Measurements from ENCODE around the gene DIO3.
"Not testable (repeated sequence)": the region's sequence is repeated elsewhere in the genome, so short reads cannot be mapped to it uniquely, and the experiment has no call there.

Gene DIO3

GRCh38 chr14:101559624-101560533, 1.4 kb upstream of the DIO3 start:
- no peak for DNase-seq

- no peak for DNase-seq
Measured at GRCh38 chr14:101560534-101561113, 671 bp upstream of the DIO3 start.

DNA sequence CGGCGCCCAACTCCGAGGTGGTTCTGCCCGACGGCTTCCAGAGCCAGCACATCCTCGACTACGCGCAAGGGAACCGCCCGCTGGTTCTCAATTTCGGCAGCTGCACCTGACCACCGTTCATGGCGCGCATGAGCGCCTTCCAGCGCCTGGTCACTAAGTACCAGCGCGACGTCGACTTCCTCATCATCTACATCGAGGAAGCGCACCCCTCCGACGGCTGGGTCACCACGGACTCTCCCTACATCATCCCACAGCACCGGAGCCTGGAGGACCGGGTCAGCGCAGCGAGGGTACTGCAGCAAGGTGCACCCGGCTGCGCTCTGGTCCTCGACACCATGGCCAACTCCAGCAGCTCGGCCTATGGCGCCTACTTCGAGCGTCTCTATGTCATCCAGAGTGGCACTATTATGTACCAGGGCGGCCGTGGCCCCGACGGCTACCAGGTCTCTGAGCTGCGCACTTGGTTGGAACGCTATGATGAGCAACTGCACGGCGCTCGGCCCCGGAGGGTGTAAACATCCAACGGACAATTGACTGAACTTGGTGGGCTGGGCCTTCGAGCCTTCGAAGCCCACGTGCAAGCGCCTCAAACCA, 699 bp downstream of the DIO3 start:
- no peak for DNase-seq

- DNase-seq: no peak
Measured at GRCh38 chr14:101562659-101563351, 1.5 kb downstream of the DIO3 start.

GRCh38 chr14:101563352-101563653, 2.0 kb downstream of the DIO3 start:
- no peak for DNase-seq

DNA sequence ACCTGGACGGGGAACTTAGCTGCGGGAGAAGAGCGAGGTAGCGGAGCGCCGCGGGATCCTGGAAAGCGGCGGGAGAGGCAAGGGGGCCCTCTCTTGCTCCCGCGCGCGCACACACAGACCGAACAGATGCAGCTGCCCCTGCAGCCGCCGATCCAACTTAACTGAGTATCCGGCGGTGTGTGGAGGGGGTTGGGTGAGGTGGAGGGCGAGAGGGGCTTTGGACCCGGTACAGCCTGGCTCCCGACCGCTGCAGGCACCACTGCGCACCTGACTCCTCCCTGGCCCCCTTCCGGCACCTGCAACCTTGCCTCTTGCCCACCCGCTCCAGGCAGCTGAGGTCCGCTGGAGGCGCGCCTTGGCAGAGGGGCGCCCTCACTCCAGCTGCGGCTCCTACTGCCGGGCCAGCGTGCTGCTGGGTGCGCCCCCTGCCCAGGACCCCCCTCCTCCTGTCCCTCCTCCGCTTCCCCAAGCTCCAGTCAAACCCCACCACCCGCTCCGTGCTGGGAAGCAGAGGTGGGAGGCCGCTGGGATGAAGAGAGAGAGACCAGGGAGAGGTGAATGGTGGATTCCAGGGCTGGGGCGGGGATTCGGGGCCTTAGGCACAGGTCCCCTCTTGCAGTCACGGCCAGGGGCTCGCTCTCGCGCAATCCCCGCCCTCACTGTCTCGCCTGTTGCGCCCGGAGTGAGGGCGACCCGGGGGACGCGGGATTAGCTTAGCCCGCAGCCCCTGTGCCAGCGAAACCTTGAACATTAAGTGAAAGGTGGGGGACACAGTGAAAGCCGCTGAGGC, 2.6 kb downstream of the DIO3 start:
- DNase-seq: no peak

- DNase-seq: no peak
Measured at GRCh38 chr14:101564444-101564776, 3.1 kb downstream of the DIO3 start.

DNA sequence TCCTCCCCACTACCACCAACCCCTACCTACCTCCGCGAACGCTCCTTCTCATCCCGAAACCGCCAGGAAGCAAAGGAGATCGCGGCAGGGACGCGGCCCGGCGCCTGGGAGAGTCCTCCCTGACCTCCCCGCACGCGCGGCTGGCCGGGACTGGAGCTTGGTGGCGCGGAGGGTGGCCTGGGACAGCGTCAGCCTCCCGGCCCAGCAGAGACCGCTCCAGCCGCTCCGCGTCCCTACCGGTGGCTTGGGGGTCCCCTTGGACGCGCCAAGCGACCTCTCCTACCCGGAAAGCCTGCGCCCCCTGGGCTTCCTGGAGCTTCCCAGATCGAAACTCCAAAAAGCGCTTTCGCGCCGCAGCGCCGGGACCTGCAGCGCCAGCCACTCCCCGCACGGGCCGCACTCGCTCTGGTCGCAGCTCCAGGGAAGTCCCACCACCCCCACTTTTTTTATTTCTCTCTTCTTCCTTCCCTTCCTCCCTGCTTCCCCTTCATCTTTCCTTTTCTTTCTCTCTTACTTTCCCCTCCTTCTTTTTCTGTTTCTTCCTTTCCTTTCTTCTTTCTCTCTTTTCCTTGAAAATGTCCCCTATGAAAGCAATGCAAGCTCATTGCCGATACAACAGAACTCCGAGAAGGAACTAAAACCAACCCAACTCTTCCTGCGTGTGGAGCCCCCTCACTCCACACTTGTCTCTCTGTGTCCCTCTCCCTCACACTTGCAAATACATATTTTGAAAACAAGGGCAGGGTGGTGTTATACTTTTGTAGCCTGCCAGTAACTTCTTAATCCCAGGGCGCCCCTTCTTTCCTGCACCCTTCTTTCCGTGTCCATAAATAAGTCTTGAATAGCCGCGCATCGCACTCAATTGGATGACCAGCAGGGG, 3.8 kb downstream of the DIO3 start:
- no peak for DNase-seq

- DNase-seq: no peak
Measured at GRCh38 chr14:101567252-101567651, 6.0 kb downstream of the DIO3 start.

- DNase-seq: no peak
Measured at GRCh38 chr14:101571004-101571403, 9.7 kb downstream of the DIO3 start.

- DNase-seq: not testable (repeated sequence)
Measured at GRCh38 chr14:101572526-101572925, 11.2 kb downstream of the DIO3 start.

- DNase-seq: no peak
Measured at GRCh38 chr14:101573289-101573688, 12.0 kb downstream of the DIO3 start.

- no peak for DNase-seq
Measured at GRCh38 chr14:101575581-101575980, 14.3 kb downstream of the DIO3 start.

DNA sequence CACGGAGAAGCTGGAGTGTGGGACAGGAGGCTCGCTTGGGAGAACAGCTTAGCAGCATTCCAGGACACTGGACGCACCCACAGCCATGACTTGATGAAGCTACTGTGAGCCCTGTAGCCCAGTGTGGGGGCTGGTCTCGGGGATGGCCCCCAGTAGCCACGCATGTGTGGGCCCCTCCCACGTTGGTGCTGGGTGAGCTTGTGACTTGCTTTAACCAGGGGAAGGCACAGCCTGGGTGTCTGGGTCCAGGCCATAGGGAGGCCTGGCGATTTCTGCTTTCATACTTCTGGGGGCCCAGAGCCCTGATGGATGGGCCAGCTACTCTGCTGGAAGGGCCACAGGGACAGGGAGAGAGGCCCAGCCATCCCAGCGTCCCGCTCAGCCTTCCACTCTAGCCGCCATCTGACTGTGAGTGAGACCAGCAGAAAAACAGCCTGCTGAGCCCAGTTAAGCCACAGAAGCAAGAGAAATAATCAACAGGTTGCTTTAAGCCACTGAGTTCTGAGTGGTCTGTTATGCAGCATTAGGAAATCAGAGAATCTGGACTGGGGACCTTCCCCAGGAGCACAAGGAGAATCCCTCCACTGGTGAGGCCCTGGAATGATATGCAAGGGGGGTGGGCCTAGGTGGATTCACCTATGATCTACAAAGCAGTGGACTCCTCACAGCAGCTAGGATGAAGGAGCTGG, 16.1 kb downstream of the DIO3 start:
- DNase-seq: no peak

DNA sequence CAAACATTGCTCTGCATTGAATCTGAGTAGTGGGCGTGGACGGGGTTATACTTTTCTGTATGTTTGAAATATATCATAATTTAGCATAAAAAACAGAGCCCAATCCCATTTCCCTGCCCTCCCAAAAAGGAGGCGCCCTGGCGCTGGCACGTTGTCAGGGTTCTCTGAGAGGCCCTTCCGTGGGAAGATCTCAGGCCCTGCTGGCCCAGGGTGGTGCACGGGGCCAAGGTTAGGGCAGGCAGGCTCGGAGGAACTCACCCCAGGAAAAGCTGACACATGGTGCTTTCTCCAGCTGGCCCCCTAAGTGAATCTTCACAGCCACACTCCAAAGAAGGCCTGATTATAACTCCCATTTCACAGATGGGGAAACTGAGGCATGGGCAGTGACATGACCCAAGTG, 17.2 kb downstream of the DIO3 start:
- no peak for DNase-seq

GRCh38 chr14:101579372-101580080, 18.2 kb downstream of the DIO3 start:
- no peak for DNase-seq

GRCh38 chr14:101581806-101582205, 20.5 kb downstream of the DIO3 start:
- DNase-seq: no peak

GRCh38 chr14:101582294-101582693, 21.0 kb downstream of the DIO3 start:
- DNase-seq: no peak

DNA sequence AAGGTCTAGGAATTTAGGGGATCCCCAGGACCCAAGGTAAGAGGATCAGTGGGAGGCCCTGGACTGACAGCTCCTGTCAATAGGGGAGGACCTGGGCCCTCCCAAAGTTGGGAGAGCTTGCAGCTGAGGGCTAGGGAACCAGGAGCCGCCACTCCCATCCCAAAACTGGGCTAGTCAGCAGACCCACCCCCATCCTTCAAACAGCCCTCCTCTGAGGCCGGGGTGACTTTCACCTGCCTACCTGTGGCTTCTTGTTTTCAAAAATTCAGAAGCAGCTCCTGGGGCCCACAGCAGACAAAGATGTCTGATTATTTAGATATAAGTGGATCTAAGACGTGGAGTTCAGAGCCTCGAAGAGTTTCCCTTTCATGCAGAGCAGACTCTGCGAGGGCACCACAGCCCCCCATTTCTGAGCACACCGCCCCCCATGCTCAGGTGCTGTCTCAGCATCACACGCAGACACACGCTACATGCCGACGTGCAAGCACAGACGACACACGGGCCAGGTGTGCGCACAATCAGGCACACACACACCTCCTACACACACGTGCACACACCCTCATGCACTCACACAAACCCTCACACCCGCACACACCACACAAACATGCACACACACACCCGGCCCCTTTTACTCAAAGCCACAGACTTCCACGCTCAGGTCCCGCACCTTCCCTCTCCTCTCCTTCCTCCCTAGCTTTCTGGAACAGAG, 21.9 kb downstream of the DIO3 start:
- DNase-seq: no peak

- DNase-seq: no peak
Measured at GRCh38 chr14:101583715-101584054, 22.4 kb downstream of the DIO3 start.
